AG04449 (cell line): ENCODE results near the gene ZNF224.

ENCODE experiments used
- CTCF ChIA-PET: fragments of 350-600 bp; formaldehyde crosslinking; extraction: SDS; loops from one replicate; lab custom pipeline; 2021; ENCODE audit warnings: antibody characterized with exemption; lab: Yijun Ruan, JAX
- POLR2A ChIA-PET: fragments of 400-600, 350-600 bp; formaldehyde crosslinking; extraction: SDS; loops from one replicate; lab custom pipeline; 2020; ENCODE audit warnings: antibody characterized with exemption, inconsistent platforms; lab: Yijun Ruan, JAX
- DNase-seq: peaks from one replicate; pipeline ENCODE4 v3.0.0-alpha.2; 2010; ENCODE audit warnings: low read depth, low spot score
- H3K4me3 ChIP-seq: 2 replicates; pipeline ENCODE4 v1.5.1; 2011; ENCODE audit warnings: low read depth, mild to moderate bottlenecking, control low read depth, low read length
- TF ChIP-seq, protein P1 (sequence below): IDR thresholded peaks from one replicate; pipeline ENCODE4 v1.5.1; 2011; ENCODE audit warnings: mild to moderate bottlenecking, moderate library complexity, low read length, control low read depth, inconsistent platforms; ENCODE audit not compliant: insufficient read depth; ENCODE audit errors: missing control alignments

Gene ZNF224

DNA sequence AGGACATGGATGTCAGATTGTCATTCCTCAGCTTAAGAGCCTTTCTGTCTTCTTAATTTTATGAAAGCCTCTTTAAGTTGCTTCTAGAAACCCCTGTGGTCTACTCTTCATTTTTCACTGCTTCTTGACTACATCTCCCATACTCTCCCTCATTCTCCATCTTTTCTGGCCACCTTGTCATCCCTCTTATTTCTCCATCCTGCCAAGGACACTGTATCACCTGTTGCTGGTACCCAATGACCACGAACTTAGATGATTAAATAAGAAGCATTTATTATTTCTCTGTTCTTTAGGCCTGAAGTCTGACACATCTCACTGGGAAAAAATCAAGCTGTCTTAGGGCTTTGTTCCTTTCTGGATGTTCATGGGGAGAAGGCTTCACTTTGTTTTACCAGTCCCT lies 33.1 kb upstream of the ZNF224 start:
- no peak for DNase-seq
- no peak overlapping the region for H3K4me3 ChIP-seq
- ChIA-PET POLR2A (no interaction called here), CTCF (no interaction called here)
- TF ChIP-seq, protein P1, sequence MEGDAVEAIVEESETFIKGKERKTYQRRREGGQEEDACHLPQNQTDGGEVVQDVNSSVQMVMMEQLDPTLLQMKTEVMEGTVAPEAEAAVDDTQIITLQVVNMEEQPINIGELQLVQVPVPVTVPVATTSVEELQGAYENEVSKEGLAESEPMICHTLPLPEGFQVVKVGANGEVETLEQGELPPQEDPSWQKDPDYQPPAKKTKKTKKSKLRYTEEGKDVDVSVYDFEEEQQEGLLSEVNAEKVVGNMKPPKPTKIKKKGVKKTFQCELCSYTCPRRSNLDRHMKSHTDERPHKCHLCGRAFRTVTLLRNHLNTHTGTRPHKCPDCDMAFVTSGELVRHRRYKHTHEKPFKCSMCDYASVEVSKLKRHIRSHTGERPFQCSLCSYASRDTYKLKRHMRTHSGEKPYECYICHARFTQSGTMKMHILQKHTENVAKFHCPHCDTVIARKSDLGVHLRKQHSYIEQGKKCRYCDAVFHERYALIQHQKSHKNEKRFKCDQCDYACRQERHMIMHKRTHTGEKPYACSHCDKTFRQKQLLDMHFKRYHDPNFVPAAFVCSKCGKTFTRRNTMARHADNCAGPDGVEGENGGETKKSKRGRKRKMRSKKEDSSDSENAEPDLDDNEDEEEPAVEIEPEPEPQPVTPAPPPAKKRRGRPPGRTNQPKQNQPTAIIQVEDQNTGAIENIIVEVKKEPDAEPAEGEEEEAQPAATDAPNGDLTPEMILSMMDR = no peak

DNA sequence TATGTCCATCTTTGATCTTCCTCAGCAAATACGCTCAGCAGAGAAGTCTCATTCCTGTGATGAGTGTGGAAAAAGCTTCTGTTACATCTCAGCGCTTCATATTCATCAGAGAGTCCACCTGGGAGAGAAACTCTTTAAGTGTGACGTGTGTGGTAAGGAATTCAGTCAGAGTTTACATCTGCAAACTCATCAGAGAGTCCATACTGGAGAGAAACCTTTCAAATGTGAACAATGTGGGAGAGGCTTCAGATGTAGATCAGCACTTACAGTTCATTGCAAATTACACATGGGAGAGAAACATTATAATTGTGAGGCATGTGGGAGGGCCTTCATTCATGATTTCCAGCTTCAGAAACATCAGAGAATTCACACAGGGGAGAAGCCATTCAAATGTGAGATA lies 27.9 kb upstream of the ZNF224 start:
- TF ChIP-seq, protein P1 = no peak
- no peak for DNase-seq
- ChIA-PET CTCF (interaction anchor here (1.4 kb wide), 1 partner anchor 9 kb away, joined by 3 read pairs; no protein-coding TSS in a partner anchor), POLR2A (no interaction called here)
- no peak overlapping the region for H3K4me3 ChIP-seq

DNA sequence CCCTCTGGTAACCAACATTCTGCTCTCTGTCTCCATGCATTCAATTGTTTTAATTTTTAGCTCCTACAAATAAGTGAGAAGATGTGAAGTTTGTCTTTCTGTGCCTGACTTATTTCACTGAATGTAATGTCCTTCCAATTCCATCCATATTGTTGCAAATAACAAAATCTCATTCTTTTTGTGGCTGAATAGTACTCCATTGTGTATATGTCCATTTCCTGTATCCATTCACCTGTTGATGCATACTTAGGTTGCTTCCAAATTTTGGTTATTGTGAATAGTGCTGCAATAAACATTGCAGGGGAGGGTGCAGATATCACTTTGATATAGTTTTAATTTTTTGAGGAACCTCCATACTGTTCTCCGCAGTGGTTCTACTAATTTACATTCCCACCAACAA lies 24.7 kb upstream of the ZNF224 start:
- no peak overlapping the region for H3K4me3 ChIP-seq
- ChIA-PET POLR2A (no interaction called here), CTCF (no interaction called here)
- TF ChIP-seq, protein P1 = no peak
- no peak for DNase-seq

DNA sequence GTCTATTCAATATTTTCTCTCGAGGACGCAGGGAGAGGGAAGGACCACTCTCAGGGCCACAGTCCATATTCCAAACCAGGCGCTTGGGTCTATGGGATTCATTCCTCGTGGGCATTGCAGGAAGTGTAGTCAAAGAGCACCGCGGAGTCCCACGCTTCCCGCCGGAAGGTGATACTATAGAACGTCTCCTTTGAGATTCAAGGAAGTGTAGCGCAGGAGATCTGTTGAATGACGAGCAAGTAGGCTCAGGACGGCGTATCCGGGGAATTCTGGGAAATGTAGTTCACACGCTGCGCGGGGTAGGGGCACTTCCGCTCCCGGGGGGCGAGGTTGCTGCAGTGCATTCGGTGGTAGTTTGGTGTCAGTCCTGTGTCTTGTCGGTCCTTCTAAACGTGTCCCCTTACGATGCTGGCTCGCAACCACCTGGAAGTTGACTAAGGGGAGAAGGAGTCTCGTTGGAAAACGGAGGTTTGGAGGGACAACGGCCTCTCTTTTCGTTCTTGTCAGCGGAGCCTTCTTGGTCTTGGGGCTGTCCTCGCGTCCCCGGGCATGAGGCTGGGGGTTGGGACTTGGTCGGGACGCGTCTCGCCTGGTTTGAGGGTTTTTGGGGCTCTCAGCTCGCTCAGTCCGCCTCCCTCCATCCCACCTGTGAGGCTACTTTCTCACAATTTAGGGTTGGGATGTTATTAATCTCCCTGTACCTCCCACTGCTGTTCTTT lies 22.2 kb upstream of the ZNF224 start, which contains the start of gene ZNF284:
TSS of gene ZNF284 (plus strand) at position 336 of the 719 bp plus-strand sequence. CDS start 4,231 bp downstream, outside the sequence.
- TF ChIP-seq, protein P1 = no peak
- CTCF ChIA-PET = interaction anchor here (1.1 to 1.2 kb wide), 2 partner anchors 11 to 120 kb away, joined by 3 read pairs; no protein-coding TSS in a partner anchor
- DNase-seq = peak; percentile 45
- peak within 1 kb of the TSS; percentile 84 for H3K4me3 ChIP-seq
- POLR2A ChIA-PET = no interaction called here

DNA sequence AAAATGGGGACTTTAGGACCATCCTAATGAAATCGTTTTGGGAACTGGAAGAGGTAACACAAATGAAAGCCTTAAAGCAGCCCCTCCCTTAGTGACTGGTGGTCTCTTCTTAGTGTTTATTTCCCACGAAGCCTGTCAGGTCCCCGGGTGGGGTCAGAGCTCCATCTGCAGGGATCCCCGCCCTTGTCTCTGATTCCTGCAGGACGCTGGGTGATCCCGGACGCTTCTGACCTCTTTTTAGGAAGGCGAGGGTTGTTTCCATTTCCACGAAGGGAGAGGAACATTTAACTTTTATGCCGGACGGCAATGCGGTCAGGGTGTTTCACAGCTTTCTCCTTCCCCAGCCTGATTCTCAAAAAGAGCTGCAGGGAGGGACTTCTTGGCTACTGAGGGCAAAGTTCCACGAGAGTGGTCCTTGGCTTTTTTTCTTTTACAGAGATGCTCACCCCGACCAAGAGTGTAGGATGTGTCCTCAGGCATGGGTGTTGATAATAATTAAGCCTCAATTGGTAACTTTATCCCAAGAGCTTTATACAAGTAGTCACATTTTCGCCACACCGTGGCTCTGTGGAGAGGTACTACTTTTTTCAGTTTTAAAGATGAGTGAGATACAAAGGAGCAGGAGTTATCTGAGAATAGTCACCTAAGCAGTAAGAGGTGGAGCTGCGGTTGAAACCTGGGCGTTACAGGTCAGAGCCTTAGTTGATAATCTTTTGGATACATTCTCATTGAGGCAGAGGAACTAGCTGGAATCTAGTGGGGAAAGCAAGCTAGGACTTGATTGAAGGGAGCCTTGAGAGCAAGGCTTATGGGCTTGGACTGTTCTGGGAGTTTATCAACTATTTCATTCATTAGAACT lies 21.4 kb upstream of the ZNF224 start:
- H3K4me3 ChIP-seq = peak overlapping the region; percentile 84
- CTCF ChIA-PET = interaction anchor here (1.1 to 1.2 kb wide), 3 partner anchors 10 to 121 kb away, joined by 3 to 4 read pairs (median 3); no protein-coding TSS in a partner anchor
- no peak for DNase-seq
- POLR2A ChIA-PET = no interaction called here
- TF ChIP-seq, protein P1 = no peak

DNA sequence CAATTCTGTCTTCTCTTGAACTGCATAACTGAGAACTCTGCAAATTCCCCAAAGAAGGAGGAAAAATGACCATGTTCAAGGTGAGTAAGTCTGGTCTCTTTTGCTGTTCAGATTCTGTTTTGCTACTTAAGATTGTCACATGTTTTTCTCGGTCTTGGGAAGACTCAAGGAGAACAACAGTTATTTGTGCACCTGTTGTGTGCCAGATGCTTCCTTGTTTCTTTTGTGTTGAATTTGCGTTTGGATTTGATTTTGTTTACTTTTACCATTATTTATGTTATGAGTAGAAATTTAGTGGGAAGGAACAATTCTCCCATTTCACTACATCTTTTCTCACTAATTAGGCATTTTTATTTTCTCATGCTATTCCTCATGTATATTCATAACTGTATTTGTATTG lies 17.8 kb upstream of the ZNF224 start:
- TF ChIP-seq, protein P1 = no peak
- POLR2A ChIA-PET = no interaction called here
- DNase-seq = no peak
- no peak overlapping the region for H3K4me3 ChIP-seq
- CTCF ChIA-PET = no interaction called here
